SH-SY5Y (cell line): Measurements from ENCODE around the gene PPP1R14B.

Source experiments
- GATA2 ChIP-seq: IDR thresholded peaks from 2 replicates; pipeline ENCODE4 v1.6.1; 2011; ENCODE audit warnings: mild to moderate bottlenecking, low read depth, low read length
- GATA3 ChIP-seq: IDR thresholded peaks from 2 replicates; pipeline ENCODE4 v1.6.1; 2011; ENCODE audit warnings: low read depth, mild to moderate bottlenecking, low read length, moderate library complexity

- no peak for TF ChIP-seq GATA3
- no peak for TF ChIP-seq GATA2
These were observed 45.2 kb upstream of the PPP1R14B start for GRCh38 chr11:64291752-64292459.
